Measurements from ENCODE around the gene FGFR3.

Gene FGFR3

GRCh38 chr4:1756079-1756478 is 37.0 kb upstream of the FGFR3 start:
- no peak for DNase-seq (ENCODE audit: extremely low read depth, low read depth)
- TF ChIP-seq CTCF (IDR thresholded peaks at IDR 0.05; ENCODE audit: low read depth, low read length) = no peak

GRCh38 chr4:1756893-1757779 is 36.0 kb upstream of the FGFR3 start:
- DNase-seq (ENCODE audit: extremely low read depth, low read depth) = no peak
- no peak for TF ChIP-seq CTCF (IDR thresholded peaks at IDR 0.05; ENCODE audit: low read depth, low read length)

- no peak for DNase-seq (ENCODE audit: extremely low read depth, low read depth)
- no peak for TF ChIP-seq CTCF (IDR thresholded peaks at IDR 0.05; ENCODE audit: low read depth, low read length)
Measured at GRCh38 chr4:1757836-1758235, 35.3 kb upstream of the FGFR3 start.

GRCh38 chr4:1758306-1759121 is 34.6 kb upstream of the FGFR3 start:
- no peak for DNase-seq (ENCODE audit: extremely low read depth, low read depth)
- no peak for TF ChIP-seq CTCF (IDR thresholded peaks at IDR 0.05; ENCODE audit: low read depth, low read length)

GRCh38 chr4:1759170-1759817 is 33.8 kb upstream of the FGFR3 start:
- no peak for DNase-seq (ENCODE audit: extremely low read depth, low read depth)

GRCh38 chr4:1759818-1760223 is 33.3 kb upstream of the FGFR3 start:
- no peak for TF ChIP-seq CTCF (IDR thresholded peaks at IDR 0.05; ENCODE audit: low read depth, low read length)
- no peak for DNase-seq (ENCODE audit: extremely low read depth, low read depth)

More at GRCh38 chr4:1759170-1759817, 33.8 kb upstream of the FGFR3 start:
- no peak for TF ChIP-seq CTCF (IDR thresholded peaks at IDR 0.05; ENCODE audit: low read depth, low read length)
